ENCODE data around the gene HS6ST2.
"Not testable (repeated sequence)": the region's sequence is repeated elsewhere in the genome, so short reads cannot be mapped to it uniquely, and the experiment has no call there.

HS6ST2 gene

DNA sequence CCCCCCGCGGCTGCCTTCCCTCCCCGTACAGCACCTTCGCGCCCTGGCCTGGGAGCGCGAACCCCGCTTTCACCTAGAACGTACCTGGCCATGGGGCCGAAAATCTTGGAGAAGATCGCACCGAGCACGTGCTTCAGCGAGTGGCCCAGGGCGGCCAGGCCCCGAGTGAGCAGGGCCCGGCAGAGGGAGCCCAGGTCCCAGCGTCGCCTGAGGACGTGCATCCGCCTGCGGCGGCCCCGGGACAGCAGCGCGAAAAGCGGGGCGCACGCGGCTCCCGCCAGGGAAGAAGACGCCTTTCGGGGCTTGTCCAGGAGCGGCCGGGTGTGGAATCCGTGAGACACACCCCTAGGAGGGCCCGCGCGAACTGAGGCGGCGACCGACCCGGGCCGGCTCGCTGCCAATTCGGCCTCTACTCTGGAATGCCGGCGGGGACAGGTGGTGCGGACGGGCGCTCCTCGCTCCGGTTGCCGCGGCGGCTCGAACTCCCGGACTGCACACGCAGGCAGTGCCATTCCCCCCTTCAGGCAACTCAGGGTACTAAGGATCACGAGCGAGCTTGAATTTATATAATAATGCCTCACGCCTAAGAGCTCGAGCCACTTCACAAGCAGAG is at the start of gene HS6ST2:
Gene HS6ST2 (minus strand): TSS at position 539 of the 613 bp plus-strand sequence.
- DNase-seq (ENCODE audit: low read depth) = no peak

DNA sequence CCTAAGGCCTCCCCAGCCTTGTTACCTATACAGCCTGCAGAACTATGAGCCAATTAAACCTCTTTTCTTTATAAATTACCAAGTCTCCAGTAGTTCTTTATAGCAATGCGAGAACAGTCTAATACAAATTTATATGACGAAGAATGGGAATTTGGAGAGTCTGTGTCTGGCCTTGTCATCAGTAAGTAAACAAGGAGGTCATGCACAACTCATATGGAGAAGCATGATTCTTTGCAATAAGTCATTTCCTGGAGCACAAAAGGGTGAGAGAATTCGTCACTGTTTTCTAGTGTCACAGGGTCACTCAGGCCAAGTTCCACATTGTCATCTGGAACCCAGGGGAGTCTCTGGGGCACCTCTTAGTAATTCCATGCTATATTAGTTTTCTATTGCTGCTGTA is 49.0 kb upstream of the HS6ST2 start:
- no peak for DNase-seq (ENCODE audit: low read depth)

DNA sequence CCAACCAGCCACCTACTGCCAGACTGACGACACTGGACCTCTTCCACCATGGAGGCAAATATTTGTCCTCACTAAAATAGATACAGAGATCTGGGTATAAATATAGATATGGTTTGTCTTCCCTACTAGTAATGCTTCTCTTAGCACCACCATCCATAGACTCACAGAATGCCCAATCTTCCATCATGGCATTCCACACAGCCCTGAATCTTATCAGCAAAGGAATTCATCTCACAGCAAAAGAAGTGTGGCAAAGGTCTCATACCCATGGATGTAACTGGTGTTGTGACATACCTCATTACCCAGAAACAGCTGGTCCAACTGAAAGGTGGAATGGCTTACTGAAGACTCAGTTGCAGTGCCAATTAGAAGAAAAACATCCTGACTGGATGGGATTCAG is 47.2 kb upstream of the HS6ST2 start:
- no peak for DNase-seq (ENCODE audit: low read depth)

DNA sequence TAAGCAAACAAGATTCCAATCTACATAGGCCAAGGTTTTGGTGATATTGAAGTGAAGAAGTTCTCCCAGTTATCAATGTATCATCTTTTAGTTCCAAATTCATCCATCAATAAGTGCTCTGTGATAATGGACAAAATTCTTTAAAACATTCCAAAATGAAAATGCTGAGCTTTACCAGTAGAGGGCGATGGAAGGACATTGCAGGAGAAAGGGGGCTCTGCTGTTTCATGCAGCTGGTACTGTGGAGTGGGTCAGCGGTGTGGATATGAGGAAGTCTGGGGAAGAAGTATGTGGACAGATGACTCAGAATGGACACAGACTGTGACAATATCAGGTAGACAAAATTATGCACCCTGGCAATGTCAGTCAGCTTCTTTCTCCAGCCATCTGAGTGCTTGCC is 46.6 kb upstream of the HS6ST2 start:
- DNase-seq (ENCODE audit: low read depth) = no peak

DNA sequence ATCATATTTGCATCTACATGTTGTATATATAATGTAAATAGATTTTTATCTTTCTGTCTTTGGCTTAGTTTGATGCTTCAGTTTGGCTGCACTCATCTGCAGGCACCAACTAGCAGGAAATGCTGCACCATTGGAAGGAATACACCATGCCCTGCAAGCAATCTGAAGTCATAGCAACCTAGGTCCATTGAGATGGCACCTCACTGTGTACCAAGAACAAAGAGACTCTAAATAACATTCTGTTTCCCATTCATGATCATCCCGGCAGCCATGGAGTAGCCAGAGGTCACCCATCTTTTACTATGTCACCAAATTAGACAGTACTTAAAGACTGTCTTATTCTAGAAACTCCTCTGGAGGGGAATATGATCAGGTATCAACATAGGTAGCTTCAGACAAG is 40.8 kb upstream of the HS6ST2 start:
- no peak for DNase-seq (ENCODE audit: low read depth)

DNA sequence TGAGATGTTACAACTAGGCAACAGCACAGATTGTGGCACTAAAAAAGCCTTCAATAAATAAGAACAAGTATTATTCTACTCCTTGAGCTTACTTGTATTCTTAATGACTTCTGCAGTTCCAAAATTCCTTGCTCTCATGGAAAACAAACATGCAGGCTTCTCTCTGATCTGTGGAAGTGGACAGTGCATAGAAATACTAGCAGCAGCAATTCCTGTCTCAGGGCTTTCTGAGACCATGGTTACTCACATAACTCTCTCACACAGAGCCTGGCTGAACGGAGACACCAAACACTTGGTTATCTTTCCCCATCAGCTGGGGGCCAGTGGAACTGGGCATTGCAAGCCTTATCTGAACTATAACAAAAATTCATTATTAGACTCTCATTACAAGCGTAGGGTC is 32.4 kb upstream of the HS6ST2 start:
- DNase-seq (ENCODE audit: low read depth) = no peak

DNA sequence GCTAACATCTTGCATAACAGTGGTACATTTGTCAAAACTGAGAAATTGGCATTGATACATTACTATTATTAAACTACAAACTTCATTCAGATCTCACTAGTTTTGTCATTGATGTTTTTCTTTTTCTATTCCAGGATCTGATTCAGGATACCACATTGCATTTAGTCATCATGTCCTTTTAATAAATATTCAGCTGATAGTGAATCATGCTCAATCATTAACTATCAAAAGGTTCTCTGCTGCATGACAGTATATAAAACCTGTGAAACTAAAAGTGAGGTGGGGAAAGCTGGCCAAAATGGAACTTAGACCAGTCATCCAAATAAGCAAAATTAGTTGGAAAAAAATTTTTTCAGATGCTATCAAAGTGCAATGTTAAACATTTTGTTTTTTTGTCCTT is 28.1 kb upstream of the HS6ST2 start:
- no peak for DNase-seq (ENCODE audit: low read depth)

DNA sequence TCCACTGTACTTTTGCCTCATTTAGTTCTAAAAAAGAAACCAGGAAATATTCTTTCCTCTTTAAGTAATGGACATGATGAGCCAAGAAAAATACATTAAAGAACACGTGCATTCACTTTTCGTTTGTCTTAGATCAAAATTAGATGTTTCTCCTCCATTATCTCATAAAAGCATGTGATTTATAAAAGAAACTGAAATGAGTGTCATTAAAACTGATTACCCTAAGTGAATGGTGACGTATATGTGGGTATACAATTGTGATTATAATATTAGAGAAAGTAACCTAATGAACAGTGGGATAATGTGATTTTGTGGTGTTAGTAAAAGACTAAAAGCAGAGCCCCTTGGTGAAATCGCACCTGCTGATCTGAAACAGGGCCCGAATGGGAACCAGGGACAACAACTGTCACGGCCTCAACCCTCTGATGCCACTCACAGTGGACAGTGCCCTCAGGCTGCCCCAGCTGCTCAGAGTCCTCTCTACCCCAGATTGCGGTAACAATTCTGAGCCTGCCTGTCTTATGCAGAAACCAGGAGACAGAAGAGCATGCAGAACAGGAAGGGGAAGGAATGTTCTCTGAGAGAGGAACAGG is 25.7 kb upstream of the HS6ST2 start:
- DNase-seq (ENCODE audit: low read depth) = no peak

DNA sequence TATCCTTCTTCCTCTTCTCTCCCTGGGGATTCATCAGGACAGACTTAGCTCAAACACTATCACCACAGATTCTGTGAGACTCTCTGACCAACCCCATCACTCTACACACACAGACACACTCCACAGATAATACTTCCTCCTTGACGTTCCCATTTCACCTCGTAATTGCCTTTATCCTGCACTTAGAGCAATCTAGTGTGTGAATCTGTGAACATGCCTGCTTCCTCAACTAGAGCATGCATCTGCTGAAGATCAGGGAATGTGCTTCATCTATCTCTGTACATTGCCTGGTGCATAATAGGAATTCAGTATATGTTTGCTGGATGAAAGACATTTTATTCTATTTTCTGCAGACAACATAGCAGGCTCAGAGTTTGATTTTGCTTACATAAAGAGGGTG is 25.1 kb upstream of the HS6ST2 start:
- no peak for DNase-seq (ENCODE audit: low read depth)

DNA sequence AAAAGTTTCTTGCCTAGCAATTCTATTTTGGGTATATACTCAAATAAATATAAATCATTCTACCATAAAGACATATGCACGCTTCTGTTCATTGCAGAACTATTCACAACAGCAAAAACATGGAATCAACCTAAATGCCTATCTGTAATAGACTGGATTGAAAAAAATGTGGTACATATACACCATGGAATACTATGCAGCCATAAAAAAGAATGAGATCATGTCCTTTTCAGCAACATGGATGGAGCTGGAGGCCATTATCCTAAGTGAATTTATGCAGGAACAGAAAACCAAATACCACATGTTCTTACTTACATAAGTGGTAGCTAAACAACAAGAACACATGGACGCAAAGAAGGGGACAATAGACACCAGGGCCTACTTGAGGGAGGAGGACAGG is 21.6 kb upstream of the HS6ST2 start:
- DNase-seq (ENCODE audit: low read depth) = not testable (repeated sequence)

DNA sequence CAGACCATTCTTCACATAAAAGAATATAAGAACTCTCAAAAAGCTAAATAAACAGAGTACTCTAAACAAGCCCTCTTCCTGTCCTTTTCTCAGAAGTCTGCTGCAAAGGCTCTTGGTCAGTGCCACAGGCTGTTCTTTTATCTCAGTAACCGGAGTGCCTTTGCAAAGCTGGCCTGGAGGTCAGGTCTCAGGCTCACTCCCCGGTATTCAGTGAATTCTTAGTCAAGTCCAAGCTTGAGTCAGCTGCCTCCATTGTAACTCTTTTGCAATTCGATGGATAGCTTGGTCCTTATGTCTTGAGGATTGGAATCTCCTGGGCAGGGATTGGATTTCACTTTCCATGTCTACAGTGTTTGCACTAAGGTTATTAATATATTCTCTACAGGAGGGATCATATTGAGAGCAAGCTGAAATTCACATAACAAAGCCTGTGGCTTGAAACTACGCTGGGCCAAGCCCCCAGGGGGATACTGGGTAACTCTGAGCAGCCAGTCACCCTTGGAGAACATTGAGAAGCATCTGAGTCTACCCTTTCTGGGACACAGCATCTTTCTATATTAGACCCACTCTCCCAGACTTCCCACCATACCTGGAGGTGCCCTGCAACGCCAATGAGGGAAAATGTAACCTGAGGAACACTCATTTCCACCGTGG is 10.0 kb upstream of the HS6ST2 start:
- DNase-seq (ENCODE audit: low read depth) = no peak

DNA sequence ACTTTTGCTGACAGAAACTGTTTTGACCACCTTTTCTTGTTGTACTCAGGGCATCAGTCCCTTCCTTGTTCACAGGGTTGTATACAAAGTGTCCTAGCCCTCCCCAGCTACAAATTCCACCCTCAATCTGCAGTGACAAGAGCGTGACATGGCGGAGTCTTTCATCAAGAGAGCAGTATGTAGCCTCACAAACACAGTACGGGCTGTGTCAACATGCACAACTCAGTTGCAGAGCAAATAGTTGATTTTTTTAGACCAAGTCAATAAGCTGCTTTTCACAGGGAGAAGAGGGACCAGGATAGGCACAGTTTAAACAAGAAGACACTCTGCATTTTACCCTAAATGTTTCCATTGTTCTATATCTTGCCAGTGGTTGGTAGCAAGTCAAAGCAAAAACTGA is 8.6 kb upstream of the HS6ST2 start:
- no peak for DNase-seq (ENCODE audit: low read depth)

DNA sequence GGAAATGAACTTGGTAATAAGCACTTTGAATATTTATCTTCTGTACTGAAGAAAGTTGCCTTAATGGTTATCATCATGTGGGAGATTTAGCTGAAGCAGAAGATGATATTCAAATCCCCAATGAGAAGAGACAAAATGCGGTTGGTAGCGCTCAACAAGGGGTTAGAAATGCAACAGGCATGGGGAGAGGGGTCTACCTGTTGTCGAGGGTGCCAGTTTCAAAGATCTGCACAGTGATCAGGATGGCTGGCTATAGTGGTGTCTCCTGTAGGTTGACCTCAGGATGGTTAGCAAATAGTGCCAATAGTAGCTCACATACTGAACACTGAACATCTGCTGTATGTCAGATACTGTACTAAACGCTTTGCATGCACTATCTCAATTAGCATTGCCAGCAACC is 7.0 kb upstream of the HS6ST2 start:
- no peak for DNase-seq (ENCODE audit: low read depth)

DNA sequence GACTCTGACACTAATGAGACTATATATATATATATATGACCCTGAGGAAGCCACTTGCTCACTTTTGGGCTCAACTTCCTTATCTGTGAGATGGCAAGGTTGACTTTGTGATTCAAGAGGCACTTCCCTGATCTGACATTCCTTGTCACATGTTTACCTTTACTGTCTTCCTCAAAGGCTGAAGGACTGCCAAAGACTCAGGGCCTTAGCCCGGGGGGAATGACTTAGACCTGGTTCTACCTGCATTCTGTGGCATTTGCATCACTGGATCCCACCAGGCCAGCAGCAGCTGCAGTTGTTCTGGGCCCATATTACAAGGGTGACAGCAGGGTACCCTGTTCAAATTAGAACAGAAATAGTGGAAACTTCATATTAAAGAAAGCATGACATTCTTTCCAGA is 3.1 kb upstream of the HS6ST2 start:
- DNase-seq (ENCODE audit: low read depth) = no peak

DNA sequence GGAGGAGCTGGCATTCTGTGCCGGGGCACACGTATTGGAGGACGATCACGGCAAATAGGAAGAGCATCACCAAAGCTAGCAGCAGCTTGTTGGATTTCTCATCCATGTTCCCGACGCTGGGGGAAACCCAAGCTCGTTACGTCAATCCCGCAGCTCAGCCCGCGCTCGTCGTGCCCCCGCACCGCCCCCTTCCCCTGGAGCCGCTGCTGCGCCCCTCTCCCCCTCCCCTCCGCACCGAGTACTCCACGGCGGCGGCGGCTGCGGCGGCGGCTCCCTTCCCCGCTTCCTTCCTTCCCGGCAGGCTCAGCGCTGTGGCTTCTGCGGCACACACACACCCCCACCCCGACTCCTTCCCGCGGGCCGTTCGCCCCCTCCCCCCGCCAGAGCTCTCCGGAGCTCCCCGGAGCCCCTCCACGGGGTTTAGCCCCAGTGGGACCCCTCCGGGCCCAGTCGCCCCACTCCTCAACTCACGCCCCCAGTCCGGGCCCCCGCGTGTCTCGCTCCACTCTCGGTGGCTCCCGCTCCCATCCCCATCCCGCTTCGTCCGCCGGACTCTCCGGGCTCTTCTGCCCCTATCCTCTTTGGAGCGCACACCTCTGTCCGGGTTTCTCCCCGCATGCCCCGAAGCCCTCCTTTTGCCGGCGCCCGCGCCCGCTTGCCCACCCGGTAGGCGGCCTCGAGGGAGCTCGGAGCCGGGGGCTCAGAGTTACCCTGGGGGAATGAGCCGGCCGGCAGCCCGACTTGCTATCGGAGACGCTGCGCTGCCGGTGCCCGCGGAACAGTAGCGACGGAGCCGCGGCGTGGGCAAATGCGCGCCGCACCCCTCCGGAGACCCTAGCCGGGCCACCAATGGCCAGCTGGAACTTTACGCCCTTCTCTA is 978 bp downstream of the HS6ST2 start:
- no peak for DNase-seq (ENCODE audit: low read depth)

DNA sequence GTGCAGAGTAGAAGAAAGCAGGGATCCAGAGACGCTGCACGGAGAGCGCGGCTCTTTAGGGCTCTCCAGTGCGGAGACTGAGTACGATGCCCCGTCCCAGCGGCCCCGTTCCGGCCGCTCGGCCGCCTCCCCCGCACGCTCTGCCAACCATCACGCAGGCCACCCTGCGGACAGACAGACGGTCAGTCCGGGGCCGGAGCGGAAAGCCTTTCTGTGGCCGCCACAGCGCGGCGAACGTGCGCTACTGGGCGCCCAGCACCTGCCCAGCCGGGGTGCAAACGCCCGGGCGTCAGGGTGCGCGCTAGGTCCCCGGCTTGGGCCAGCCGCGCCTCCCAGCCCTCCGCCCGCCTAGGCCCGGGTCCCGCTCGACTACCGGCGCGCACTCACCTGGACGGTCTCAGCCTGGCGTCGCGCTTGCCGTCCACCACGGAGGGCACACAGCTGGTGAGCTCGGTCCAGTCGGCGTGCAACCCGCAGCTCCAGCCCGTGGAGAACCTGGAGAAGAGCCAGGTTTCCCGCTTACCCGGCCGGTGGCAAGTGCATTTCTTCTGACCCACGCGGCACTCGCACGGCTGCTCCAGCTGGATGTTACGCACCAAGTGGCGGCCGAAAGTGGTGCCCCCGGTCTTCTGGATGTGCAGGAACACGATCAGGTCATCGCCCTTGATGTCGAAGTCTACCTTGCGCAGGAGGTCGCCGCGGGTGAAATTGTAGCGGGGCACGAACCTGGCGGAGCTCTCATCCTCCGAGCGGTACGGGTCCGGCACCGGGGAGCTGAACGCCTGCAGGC is 1.8 kb downstream of the HS6ST2 start:
- DNase-seq (ENCODE audit: low read depth) = no peak

DNA sequence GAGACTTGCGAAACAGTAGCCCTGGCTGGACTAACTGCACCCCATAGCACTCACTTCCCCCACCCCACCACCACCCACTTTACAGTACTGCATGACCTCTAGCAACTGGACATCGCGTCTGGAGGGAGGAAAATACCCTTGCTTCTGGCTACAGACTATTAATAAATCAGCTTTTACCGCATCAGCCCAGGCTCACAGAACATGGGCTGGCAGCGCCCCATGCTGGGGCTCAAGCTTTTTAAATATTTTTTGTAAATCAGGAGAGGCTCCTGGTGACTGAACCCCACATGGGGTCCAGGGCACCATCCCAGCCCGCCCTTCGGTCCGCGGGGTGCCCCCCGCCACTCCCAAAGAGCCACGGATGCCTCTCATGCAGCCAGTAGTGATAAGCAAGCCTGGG is 2.7 kb downstream of the HS6ST2 start:
- no peak for DNase-seq (ENCODE audit: low read depth)

DNA sequence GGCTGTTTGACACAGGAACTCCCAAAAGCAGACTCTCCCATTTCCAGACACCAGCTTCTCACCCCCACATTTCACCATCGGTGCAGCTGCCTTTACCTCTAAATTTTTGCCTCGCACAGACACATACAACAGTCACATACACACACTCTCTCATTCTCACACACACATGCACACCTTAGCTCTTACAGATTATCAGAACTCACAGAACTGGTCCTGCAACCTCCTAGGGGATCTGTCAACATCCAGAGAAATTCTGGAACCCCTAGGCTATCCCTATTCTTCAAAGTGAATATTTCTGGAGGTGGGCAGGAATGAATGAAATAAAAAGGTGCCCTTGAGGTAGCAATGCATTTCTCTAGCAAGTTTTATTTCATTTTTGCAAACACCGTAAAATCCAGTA is 4.1 kb downstream of the HS6ST2 start:
- DNase-seq (ENCODE audit: low read depth) = no peak

DNA sequence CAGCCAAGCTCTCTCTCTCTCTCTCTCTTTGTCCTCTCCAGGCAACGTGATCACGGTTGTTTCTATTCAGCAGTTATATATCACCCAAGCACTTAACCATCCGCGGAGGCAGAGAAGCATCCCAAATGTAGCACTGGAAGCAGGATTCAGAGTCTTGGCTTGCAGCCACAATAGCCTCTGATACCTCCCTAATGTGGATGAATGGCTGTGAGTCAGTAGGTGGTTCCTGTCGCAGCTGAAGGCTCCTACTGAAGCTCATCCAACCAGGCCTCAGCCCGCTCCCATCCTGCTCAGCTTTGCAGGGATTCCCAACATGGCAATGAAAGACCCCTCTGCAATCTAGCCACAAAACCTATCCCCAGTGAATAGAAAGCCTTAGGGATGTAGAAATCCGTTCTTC is 5.1 kb downstream of the HS6ST2 start:
- DNase-seq (ENCODE audit: low read depth) = no peak

DNA sequence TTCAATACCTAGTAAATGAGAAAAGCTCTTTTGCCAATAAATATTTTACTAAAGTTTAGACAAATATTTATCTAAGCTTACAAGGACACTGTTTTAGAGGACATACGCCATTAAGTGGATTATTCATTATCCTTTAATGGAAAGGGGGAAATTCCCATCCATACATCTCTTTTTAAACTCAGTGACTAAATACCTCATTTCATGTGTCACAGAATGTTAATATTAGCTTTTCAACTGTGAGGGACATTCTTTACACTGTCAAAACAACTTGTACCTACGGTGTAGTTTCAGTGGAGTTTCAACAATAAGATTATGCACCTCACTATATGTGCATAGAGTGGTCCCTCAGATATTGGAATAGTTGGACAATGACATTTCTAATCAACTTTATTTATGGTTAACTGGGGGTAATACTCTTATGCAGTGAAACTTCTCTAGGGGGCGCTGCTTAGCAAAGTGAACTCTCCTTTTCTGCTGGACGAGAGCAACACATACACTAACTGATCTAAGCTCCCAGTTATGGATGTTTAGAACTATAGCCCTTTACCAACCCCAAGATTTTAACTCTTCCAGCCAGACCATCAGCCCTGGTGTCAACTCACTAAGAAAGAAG is 9.7 kb downstream of the HS6ST2 start:
- no peak for DNase-seq (ENCODE audit: low read depth)

DNA sequence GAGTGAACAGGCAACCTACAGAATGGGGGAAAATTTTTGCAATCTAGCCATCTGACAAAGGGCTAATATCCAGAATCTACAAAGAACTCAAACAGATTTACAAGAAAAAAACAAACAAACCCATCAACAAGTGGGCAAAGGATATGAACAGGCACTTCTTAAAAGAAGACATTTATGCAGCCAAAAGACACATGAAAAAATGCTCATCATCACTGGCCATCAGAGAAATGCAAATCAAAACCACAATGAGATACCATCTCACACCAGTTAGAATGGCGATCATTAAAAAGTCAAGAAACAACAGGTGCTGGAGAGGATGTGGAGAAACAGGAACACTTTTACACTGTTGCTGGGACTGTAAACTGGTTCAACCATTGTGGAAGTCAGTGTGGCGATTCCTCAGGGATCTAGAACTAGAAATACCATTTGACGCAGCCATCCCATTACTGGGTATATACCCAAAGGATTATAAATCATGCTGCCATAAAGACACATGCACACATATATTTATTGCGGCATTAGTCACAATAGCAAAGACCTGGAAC is 13.3 kb downstream of the HS6ST2 start:
- not testable (repeated sequence) for DNase-seq (ENCODE audit: low read depth)
